HepG2 (cell line): ENCODE measurements around the gene ART5. TPM values are rescaled to one million over a fixed set of nuclear protein-coding genes. Genes with fewer than 3 reads are reported as not detected.

Experiments
- ELK4 ChIP-seq: sonication (generic); formaldehyde crosslinking; IDR thresholded peaks from 2 replicates; pipeline ENCODE4 v1.9.0; 2021; ENCODE audit warnings: missing genetic modification reagents, borderline replicate concordance
- GATAD2A ChIP-seq: IDR thresholded peaks from 2 replicates; pipeline ENCODE4 v1.6.1; 2016
- HOXA9 ChIP-seq: sonication (generic); formaldehyde crosslinking; IDR thresholded peaks from 2 replicates; pipeline ENCODE4 v1.8.1; 2022; ENCODE audit warnings: missing genetic modification reagents, mild to moderate bottlenecking, moderate library complexity, borderline replicate concordance
- MED8 ChIP-seq: sonication (generic); formaldehyde crosslinking; IDR thresholded peaks from 2 replicates; pipeline ENCODE4 v1.8.1; 2023; ENCODE audit warnings: mild to moderate bottlenecking, missing genetic modification reagents; ENCODE audit not compliant: insufficient replicate concordance
- MLLT10 ChIP-seq: sonication (generic); formaldehyde crosslinking; IDR thresholded peaks from 2 replicates; pipeline ENCODE4 v1.4.0; 2020; ENCODE audit warnings: missing genetic modification reagents
- NONO ChIP-seq, 2 experiments: fragments of 450-650 bp in 1 of 2; sonication (generic) in 1 of 2; formaldehyde crosslinking in 1 of 2; IDR thresholded peaks in 1 of 2; conservative IDR thresholded peaks in 1 of 2; 2 replicates each; pipeline versions ENCODE4 v1.6.1 to v1.8.0; 2017 to 2022; ENCODE audit warnings: mild to moderate bottlenecking in 1 of 2, missing genetic modification reagents in 1 of 2, moderate library complexity in 1 of 2
- PRDM4 ChIP-seq: sonication (generic); formaldehyde crosslinking; IDR thresholded peaks from 2 replicates; pipeline ENCODE4 v1.9.0; 2021; ENCODE audit warnings: missing genetic modification reagents, borderline replicate concordance
- PTBP1 ChIP-seq: fragments of 200-400 bp; formaldehyde crosslinking; IDR thresholded peaks from 2 replicates; pipeline ENCODE4 v1.6.1; 2018; ENCODE audit warnings: low read length, low read depth; ENCODE audit not compliant: poor library complexity, severe bottlenecking
- REL ChIP-seq: sonication (generic); formaldehyde crosslinking; conservative IDR thresholded peaks from 2 replicates; pipeline ENCODE4 v1.8.0; 2022; ENCODE audit warnings: mild to moderate bottlenecking, missing genetic modification reagents, moderate library complexity
- TARDBP ChIP-seq: sonication (generic); formaldehyde crosslinking; IDR thresholded peaks from 2 replicates; pipeline ENCODE4 v1.8.0; 2022; ENCODE audit warnings: mild to moderate bottlenecking, missing genetic modification reagents
- TEF ChIP-seq: sonication (generic); formaldehyde crosslinking; IDR thresholded peaks from 2 replicates; pipeline ENCODE4 v1.5.0; 2020; ENCODE audit warnings: missing genetic modification reagents
- ZFX ChIP-seq: sonication (generic); formaldehyde crosslinking; IDR thresholded peaks from 2 replicates; pipeline ENCODE4 v1.4.0; 2020; ENCODE audit warnings: mild to moderate bottlenecking, low read depth, missing genetic modification reagents, moderate library complexity
- ZNF12 ChIP-seq: sonication (generic); formaldehyde crosslinking; IDR thresholded peaks from 2 replicates; pipeline ENCODE4 v1.5.0; 2020; ENCODE audit warnings: missing genetic modification reagents
- ZNF234 ChIP-seq: sonication (generic); formaldehyde crosslinking; conservative IDR thresholded peaks from 2 replicates; pipeline ENCODE4 v1.5.1; 2020; ENCODE audit warnings: mild to moderate bottlenecking, missing genetic modification reagents
- ZNF251 ChIP-seq: sonication (generic); formaldehyde crosslinking; IDR thresholded peaks from 2 replicates; pipeline ENCODE4 v1.9.0; 2021; ENCODE audit warnings: mild to moderate bottlenecking, missing genetic modification reagents
- ZNF317 ChIP-seq: sonication (generic); formaldehyde crosslinking; IDR thresholded peaks from 2 replicates; pipeline ENCODE4 v1.5.0; 2020; ENCODE audit warnings: mild to moderate bottlenecking, missing genetic modification reagents
- ZNF431 ChIP-seq: sonication (generic); formaldehyde crosslinking; IDR thresholded peaks from 2 replicates; pipeline ENCODE4 v1.9.0; 2022; ENCODE audit warnings: missing genetic modification reagents, low read depth, mild to moderate bottlenecking, borderline replicate concordance
- ZNF512B ChIP-seq: sonication (generic); formaldehyde crosslinking; IDR thresholded peaks from 2 replicates; pipeline ENCODE4 v1.5.1; 2020; ENCODE audit warnings: missing genetic modification reagents, mild to moderate bottlenecking, borderline replicate concordance
- ZNF652 ChIP-seq: IDR thresholded peaks from 2 replicates; pipeline ENCODE4 v1.6.1; 2016; ENCODE audit warnings: low read depth, borderline replicate concordance
- ZNF737 ChIP-seq: sonication (generic); formaldehyde crosslinking; IDR thresholded peaks from 2 replicates; pipeline ENCODE4 v1.5.0; 2020; ENCODE audit warnings: missing genetic modification reagents, mild to moderate bottlenecking, borderline replicate concordance
- ZNF879 ChIP-seq: sonication (generic); formaldehyde crosslinking; IDR thresholded peaks from 2 replicates; pipeline ENCODE4 v1.8.1; 2023; ENCODE audit warnings: missing genetic modification reagents
- ZSCAN29 ChIP-seq: sonication (generic); formaldehyde crosslinking; conservative IDR thresholded peaks from 2 replicates; pipeline ENCODE4 v1.4.0; 2020; ENCODE audit warnings: mild to moderate bottlenecking, missing genetic modification reagents
- polyA plus RNA-seq, 8 experiments: library from polyadenylated mRNA; depleted of rRNA in 3 of 8; stranded (reverse) in 7 of 8; unstranded in 1 of 8; fragments of >200 nt; fragmentation: Illumina TruSeq in 4 of 8; extraction: Trizol in 4 of 8; gene quantifications; 2 replicates each; pipeline versions ENCODE4 v1.2.1 to v1.2.3, GENCODE V29; 2011 to 2016; ENCODE audit warnings: low read depth in 4 of 8, missing spikeins in 1 of 8, mixed read lengths in 1 of 8; ENCODE audit not compliant: insufficient read depth in 1 of 8
- total RNA-seq, 5 experiments: library from RNA; depleted of rRNA; stranded (reverse); fragments of >200 nt; fragmentation: Illumina TruSeq; extraction: Trizol; gene quantifications; 2 replicates each; pipeline ENCODE4 v1.2.3, GENCODE V29; 2016; ENCODE audit warnings: low read depth in 1 of 5

Gene ART5
- total and polyA plus RNA-seq, 2 of the 13 experiments (the other 11 are each of a cell fraction or from before 2014, with no cell fraction given): 0.55 to 0.93 TPM

- no peak for TF ChIP-seq ZNF234 (CRISPR knock-in tag)
- TF ChIP-seq PTBP1: no peak
- TF ChIP-seq HOXA9: no peak
- TF ChIP-seq NONO (IDR thresholded peaks at IDR 0.05): no peak
- 0 out of 2 replicates have a peak, but pooled peaks have one; percentile 38 for TF ChIP-seq NONO (CRISPR knock-in tag; conservative IDR thresholded peaks at IDR 0.05)
- TF ChIP-seq TEF (CRISPR knock-in tag): no peak
- no peak for TF ChIP-seq ZNF652 (CRISPR knock-in tag)
- TF ChIP-seq ZNF737 (CRISPR knock-in tag): no peak
- TF ChIP-seq ZFX (CRISPR knock-in tag): peak; percentile 55
- no peak for TF ChIP-seq ZNF12 (CRISPR knock-in tag)
- TF ChIP-seq ZNF251 (CRISPR knock-in tag): no peak
- TF ChIP-seq MLLT10 (CRISPR knock-in tag): no peak
- no peak for TF ChIP-seq PRDM4
- TF ChIP-seq ZNF879: no peak
- TF ChIP-seq ELK4: no peak
- TF ChIP-seq ZSCAN29 (CRISPR knock-in tag): no peak
- peak; percentile 80; the same call in 1 of the 2 replicates for TF ChIP-seq ZNF431 (CRISPR knock-in tag)
- peak; percentile 41; the same call in 1 of the 2 replicates for TF ChIP-seq ZNF512B (CRISPR knock-in tag)
- TF ChIP-seq MED8 (CRISPR knock-in tag): no peak
- TF ChIP-seq GATAD2A (CRISPR knock-in tag): no peak
- TF ChIP-seq ZNF317: no peak
- 0 out of 2 replicates have a peak, but pooled peaks have one; percentile 41 for TF ChIP-seq TARDBP (CRISPR knock-in tag)
- no peak for TF ChIP-seq REL (CRISPR knock-in tag)
These were observed 519 bp upstream of the ART5 start (continued) for GRCh38 chr11:3642071-3642951.
